Activated naive CD4-positive, alpha-beta T cell (primary cell): Measurements from ENCODE around the gene PCIF1.
"Not testable (repeated sequence)": the region's sequence is repeated elsewhere in the genome, so short reads cannot be mapped to it uniquely, and the experiment has no call there.

Experiments used
- DNase-seq, 4 experiments: peaks; one replicate each; lab custom pipeline; 2025; lab: John Stamatoyannopoulos, UW

The PCIF1 gene

GRCh38 chr20:45947110-45947866 lies 12.8 kb downstream of the PCIF1 start:
- DNase-seq = no peak

GRCh38 chr20:45948261-45948733 lies 13.8 kb downstream of the PCIF1 start:
- DNase-seq = no peak

GRCh38 chr20:45948742-45949541 lies 14.5 kb downstream of the PCIF1 start:
- DNase-seq = no peak

- no peak for DNase-seq
These were observed 15.3 kb downstream of the PCIF1 start for GRCh38 chr20:45949542-45950329.

GRCh38 chr20:45950330-45950646 lies 15.8 kb downstream of the PCIF1 start:
- no peak for DNase-seq

- no peak for DNase-seq
These were observed 17.7 kb downstream of the PCIF1 start for GRCh38 chr20:45951925-45952834.

- DNase-seq = no peak
These were observed 18.4 kb downstream of the PCIF1 start for GRCh38 chr20:45952861-45953260.

- DNase-seq = no peak
These were observed 19.2 kb downstream of the PCIF1 start for GRCh38 chr20:45953672-45954071.

- not testable (repeated sequence) for DNase-seq
These were observed 21.8 kb downstream of the PCIF1 start for GRCh38 chr20:45956326-45956725.

GRCh38 chr20:45957021-45957941 lies 22.8 kb downstream of the PCIF1 start:
- no peak for DNase-seq

- no peak for DNase-seq
These were observed 24.1 kb downstream of the PCIF1 start for GRCh38 chr20:45958593-45958992.

- no peak for DNase-seq
These were observed 24.6 kb downstream of the PCIF1 start for GRCh38 chr20:45959126-45959525.

- no peak for DNase-seq
These were observed 25.6 kb downstream of the PCIF1 start for GRCh38 chr20:45959956-45960630.

- DNase-seq = no peak
These were observed 27.7 kb downstream of the PCIF1 start for GRCh38 chr20:45962031-45962755.

- DNase-seq = no peak
These were observed 28.8 kb downstream of the PCIF1 start for GRCh38 chr20:45963059-45964005.

- DNase-seq = no peak
These were observed 29.5 kb downstream of the PCIF1 start for GRCh38 chr20:45964006-45964400.

- DNase-seq = no peak
These were observed 30.9 kb downstream of the PCIF1 start for GRCh38 chr20:45965169-45966002.
